HG03520 (cell line): ENCODE results near the gene XXYLT1.
A peak's percentile ranks its signal among the peaks of the same experiment; 100 is the strongest.

Experiments used
- ATAC-seq: cut with Tn5 transposase; IDR thresholded peaks from one replicate; pipeline ENCODE4 v1.9.1; 2021; ENCODE audit warnings: mild to moderate bottlenecking, moderate library complexity; ENCODE audit not compliant: unreplicated experiment

The XXYLT1 gene

DNA sequence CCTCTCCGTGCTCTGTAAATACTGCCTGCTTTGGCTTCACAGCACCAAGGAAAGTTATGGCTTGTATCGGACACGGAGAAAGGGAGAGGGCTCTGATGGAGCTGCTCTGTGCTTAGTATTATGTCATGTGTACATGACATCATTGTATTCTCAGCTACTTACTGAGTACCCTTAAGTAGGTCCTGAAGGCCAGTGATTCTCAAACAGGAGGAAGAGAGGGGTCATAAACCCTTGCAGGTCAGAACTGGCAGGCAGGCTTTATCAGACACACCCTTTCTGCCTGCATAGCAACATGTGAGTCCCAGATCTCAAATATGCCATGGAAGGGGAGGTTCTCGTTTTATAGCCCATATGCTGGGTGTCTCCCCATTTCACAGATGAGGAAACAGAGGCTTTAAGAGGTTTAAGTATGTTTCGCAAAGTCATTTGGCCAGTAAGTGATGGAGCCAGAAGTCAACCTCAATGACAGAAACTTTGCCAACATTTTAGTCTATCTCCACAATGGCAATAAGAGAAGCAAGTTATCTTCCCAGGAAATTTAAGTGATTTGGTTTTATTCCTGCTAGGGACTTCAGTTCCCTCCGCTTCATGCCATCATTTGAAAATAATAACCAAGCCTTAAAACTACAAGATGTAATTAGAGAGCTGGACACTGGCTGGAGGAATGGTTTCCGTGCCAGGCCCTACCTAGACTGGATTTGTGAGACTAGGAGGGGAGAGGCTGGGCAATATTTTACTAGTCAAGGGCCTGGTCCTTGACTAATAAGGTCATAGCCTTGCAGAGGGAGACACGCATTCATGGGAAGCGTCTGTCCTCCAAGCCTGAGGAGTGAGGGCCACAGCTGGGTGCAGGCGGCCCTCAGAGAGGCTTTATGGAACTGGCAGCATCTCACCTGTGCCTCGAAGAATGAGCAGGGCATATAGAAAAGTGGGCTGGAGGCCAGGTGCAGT lies 133.0 kb downstream of the XXYLT1 start:
- ATAC-seq = no peak

GRCh38 chr3:195135917-195136316 lies 135.0 kb downstream of the XXYLT1 start:
- ATAC-seq = no peak

GRCh38 chr3:195134431-195134830 lies 136.5 kb downstream of the XXYLT1 start:
- ATAC-seq = no peak

- ATAC-seq = no peak
These were observed 137.5 kb downstream of the XXYLT1 start for GRCh38 chr3:195133462-195133861.

GRCh38 chr3:195133013-195133412 lies 137.9 kb downstream of the XXYLT1 start:
- no peak for ATAC-seq

GRCh38 chr3:195131176-195131575 lies 139.8 kb downstream of the XXYLT1 start:
- no peak for ATAC-seq

DNA sequence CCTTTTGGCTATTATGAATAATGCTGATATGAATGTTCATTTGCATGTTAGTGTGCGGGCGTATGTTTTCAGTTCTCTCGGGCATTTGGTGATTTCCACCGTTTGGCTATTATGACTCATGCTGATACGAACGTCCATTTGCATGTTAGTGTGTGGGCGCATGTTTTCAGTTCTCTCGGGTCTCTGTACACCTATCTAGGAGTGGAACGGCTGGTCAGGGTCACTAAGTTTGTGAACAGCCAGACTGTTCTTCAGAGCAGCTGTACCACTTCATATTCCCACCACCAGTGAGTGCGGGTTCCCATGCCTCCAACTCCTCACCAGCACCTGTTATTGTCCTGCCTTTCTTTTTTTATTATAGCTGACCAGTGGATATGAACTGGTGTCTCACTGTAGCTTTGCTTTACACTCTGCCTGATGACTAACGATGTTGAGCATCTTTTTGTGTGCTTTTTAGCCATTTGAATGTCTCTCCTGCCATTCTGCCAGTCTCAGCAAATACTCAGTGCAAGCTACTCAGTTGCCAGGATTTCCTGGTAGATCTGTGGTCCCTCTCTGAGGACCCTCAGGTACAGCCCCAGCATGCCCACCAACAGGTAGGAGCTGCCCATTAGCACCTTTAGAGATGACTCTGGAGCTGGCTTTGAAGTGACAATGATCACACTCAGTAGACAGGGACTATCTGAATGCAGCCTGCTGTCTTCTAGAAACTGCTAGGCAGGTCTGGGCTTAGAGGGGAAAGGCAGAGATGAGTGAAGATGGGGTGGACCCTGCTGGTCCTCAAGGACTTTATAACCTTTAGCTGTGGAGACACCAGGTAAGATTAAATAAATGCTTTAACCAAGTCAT lies 141.1 kb downstream of the XXYLT1 start:
- peak; percentile 80 for ATAC-seq

GRCh38 chr3:195129072-195129643 lies 141.8 kb downstream of the XXYLT1 start:
- ATAC-seq = no peak

DNA sequence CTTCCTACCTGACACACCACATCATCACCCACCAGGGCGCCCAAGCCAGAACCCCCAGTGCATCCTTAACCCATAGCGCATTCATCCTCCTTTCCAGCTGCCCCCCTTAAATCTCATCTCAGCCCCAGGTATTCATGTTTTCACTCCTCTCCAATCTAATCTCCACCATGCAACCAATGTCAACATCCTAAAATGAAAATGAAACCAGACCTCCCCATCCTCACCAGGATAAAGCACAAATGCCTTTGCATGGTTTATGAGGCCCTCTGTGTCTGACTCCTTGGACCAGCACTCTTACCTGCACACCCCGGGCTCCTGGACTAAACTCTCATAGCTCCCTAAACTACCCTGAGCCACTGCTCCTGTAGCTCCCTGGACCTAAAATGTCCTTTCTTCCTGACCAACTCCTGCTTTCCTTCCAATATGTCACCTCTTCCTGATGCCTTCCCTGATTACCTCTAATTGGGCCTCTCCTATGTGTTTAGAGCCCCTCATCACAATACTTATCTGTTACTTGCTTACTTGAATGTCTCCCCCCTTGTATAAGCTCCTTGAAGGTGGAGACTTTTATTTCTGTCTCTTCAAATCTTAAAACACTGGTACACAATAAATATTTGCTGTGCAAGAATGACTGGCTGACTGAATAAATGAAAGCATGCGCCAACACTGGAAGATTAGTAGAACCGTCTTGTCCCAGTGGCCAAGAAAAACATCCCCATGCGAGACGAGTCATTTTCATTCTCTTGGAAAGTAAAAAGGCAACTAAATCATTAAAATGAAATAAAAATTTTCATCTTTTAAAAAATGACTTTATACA lies 142.5 kb downstream of the XXYLT1 start:
- no peak for ATAC-seq

DNA sequence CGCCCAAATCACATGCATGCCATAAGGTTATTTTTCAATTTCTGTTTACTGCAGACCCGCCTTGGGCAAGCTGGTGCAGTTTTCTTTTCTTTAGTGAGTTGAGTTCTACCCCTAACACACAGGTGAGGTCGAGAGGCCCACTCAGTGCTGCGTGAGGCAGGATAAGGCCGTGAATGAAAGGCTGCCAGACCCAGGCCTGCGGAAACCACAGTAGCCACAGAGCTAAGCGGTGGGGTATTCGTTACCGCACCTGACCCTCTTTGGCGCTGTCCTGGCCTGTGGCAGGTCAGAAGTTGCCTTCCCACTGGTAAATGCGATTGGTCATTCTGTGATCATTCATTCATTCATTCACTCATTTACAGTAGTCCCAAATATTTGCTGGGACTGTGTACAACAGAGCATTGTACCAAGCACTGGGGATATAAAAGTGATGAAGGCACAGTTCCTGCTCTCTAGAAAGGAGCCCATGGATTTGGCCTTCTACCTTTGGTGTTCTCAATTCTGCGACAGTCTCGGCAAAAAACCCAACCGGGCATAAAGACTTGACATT lies 144.8 kb downstream of the XXYLT1 start:
- ATAC-seq = no peak

DNA sequence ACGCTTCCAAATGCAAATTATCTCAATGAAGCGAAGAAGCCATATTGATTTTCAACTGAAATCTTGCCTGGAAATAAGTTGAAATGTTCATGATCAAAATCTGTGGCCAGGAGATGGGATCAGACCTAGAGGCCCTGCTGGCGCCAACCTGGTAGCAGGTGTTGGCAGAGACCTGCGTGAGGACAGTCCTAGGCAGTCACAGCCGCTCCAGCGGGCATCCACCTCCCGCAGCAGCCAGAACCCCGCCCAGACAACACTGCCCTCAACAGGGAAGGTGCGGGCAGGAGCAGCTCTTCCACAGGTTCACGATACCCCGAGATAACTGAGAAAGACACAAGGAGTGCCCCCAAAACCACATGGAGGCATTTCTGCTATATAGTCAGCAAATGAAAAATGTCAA lies 145.3 kb downstream of the XXYLT1 start:
- no peak for ATAC-seq

GRCh38 chr3:195124378-195124992 lies 146.5 kb downstream of the XXYLT1 start:
- no peak for ATAC-seq

DNA sequence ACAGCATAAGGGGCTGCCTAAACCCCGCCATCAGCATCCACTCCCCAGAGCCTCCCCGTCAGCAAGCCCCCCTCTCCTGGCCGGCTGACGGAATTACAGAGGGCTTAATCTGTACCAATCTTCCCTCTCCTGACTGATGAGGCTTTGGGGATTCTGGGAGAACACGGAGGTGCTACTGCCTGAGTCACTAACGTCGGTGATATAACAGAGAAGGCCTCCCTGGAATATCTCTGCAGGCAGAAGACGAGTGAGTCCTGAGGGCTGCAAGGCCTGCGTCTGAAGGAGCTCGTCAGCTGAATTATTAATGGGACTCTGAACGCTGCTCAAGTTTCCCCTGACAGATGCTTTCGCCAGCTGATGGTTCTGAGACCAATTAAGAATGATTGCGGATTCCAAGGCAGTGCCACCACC lies 147.7 kb downstream of the XXYLT1 start:
- ATAC-seq = no peak

DNA sequence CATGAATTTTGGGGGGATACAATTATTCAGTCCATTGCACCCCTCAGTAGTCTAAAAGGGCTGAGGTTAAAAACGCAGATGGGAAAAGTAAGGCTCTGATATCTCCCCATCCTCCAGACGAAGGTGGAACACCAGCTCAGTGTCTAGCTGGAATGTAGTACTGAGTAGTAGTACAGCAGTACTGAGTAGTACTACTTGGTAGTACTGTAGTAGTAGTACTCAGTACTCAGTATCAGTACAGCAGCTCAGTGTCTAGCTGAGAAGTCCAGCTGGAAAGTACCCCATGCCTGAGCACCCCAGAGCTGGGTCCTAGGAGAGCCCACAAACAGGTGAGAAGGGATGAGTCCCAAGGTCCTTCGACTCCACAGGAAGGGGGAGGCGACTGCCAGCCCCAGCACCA lies 148.7 kb downstream of the XXYLT1 start:
- ATAC-seq = no peak

DNA sequence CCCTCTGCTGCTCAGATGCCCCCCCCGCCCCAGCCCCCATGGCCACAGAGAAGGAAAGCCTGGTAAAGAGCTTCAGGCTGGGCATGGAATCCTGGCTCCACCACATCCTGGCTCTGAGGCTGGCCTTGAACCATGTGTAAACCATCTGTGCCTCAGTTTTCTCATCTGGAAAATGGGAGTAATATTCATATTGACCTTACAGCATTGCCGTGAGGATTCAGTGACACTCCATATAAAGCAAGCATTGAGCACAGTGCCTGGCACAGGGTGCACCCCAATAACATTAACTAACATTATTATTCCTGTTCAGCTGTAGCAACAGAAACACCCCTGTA lies 150.7 kb downstream of the XXYLT1 start:
- no peak for ATAC-seq

GRCh38 chr3:195119461-195120266 lies 151.3 kb downstream of the XXYLT1 start:
- ATAC-seq = no peak

DNA sequence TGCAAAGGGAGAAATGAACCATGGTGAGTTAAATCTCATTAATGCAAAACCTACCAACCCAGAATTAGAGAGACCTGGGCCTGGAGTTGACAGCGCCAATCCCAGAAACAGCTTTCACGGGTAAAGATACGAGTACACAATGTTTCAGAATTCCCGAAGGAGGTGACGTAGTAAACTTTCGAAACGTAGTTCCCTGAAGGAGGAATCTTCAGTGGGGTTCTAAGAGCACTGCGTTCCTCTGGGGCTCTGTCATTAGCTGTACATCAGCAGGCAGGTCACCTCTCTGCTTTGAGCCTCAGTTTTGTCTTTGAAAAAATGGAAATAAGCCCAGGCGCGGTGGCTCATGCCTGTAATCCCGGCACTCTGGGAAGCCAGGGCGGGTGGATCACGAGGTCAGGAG lies 152.3 kb downstream of the XXYLT1 start:
- no peak for ATAC-seq

DNA sequence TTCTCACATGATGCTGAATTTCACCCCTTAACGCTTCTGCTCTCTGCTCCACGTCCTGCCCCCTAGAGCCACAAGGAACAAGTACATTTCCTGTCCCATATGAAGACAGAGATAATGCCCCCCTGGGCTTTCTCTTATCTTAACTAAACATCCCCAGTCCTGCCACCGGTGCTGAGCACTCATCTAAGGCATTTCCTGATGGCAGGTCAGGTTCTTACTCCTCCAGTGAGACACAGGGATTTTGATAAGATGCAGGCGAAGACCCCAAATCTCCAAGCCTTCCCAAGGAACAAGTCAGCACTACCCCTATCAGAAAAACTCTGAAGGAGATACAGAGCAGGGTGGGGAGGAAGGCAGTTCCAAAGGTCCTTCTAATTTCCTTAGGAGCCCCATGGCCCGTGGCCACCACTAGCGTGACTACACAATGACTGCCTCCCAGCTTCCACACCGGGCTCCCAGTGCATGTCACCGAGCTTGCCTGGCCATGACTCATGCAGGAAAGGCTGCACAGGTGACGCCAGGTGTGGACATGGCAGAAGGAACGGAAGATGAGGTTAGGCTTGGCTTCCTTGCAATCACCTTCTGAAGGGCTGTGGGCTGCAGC lies 152.9 kb downstream of the XXYLT1 start:
- no peak for ATAC-seq
